DMS79 (cell line): Measurements from ENCODE around the gene LONP2.
"Not testable (repeated sequence)": the region's sequence is repeated elsewhere in the genome, so short reads cannot be mapped to it uniquely, and the experiment has no call there.

Experiments used
- DNase-seq: peaks from one replicate; lab custom pipeline; 2025; lab: John Stamatoyannopoulos, UW

The LONP2 gene

DNA sequence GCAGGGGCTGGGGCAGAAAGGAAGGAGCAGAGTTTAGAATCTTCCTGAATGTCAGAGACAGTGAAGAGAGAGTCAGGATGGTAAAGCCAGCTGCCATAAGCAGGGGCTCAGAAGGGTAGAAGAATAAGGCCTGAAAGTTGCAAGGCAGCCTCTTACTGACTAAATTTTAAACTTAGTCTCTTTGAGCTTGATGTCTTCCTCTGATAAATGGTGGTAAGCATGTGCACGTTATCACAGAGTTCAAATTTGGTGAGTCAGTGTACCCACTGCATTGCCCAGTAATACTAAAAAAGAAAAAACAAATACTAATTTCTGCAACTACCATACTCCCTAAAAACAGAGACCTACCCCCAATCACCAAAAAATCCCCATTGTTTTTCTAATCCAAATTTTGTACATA lies 96.0 kb downstream of the LONP2 start:
- no peak for DNase-seq

DNA sequence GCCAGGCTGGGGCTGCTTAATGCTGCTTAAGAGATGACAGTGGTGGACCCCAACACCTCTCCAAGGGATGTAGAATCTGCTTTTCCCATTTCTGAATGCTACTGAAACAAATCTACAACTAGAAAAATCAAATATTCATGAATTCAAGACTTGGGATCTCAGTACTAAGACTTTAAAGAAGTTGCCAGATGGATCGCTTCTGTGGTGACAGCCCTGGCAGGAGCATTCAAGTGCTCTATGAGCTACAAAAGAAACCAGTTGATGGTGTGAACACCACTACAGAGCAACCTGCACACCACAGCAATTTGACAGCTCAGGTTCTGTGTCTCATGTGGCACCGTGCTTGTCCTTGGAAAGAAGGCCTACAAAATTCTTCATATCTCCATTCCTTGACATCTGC lies 98.5 kb downstream of the LONP2 start:
- DNase-seq = no peak

DNA sequence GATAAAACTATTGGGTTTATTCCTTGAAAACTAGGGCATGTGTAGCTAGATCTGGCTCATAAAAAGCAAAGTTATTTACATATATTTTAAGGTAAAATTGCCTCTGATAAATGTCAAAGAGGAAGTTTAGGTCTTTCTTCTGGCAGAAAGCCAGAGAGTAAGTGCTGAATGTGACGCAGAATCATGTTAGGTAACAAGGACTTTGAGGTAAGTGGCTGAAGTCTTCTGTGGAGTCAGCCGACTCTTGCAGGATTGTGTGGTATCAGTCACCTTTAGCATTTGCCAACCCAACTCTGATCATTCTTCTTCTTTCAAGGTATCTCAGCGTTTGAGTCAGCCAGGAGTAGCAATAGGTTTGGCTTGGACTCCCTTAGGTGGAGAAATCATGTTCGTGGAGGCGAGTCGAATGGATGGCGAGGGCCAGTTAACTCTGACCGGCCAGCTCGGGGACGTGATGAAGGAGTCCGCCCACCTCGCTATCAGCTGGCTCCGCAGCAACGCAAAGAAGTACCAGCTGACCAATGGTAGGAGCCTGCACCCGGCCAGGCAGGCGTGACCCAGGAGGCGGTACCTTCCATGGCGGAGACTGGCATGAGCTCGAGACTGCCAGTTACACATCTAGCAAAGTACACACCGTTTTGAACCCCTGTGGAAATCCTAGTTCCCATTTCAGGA lies 103.2 kb downstream of the LONP2 start:
- DNase-seq = no peak

DNA sequence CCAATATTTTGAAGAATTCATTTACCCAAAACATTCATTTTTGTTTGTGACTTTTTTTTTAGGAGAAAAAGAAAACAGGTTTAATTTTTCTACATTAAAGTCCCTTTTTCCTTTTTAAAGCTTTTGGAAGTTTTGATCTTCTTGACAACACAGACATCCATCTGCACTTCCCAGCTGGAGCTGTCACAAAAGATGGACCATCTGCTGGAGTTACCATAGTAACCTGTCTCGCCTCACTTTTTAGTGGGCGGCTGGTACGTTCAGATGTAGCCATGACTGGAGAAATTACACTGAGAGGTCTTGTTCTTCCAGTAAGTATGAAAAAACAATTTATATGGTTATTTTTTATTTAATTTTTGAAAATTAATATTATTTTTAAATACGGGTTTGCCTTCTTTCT lies 103.9 kb downstream of the LONP2 start:
- DNase-seq = no peak

DNA sequence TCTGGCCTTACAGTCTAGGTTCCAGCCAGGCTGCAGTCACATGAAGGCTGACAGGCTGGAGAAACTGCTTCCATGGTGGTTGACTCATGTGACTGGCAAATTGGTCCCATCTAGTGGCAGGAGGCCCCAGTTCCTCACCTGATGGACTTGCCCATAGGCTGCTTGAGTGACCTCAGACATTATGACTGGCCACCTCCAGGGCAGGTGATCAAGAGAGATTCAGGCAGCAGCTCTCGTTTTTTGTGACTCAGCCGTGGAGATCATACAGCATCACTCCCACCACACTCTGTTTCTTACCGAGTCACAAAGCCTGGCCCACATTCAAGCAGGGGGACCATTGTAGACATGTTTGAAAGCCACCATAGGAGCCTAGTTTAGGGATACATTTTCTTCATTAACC lies 106.6 kb downstream of the LONP2 start:
- DNase-seq = no peak

GRCh38 chr16:48352648-48353390 lies 108.7 kb downstream of the LONP2 start:
- DNase-seq = no peak

GRCh38 chr16:48353565-48354163 lies 109.6 kb downstream of the LONP2 start:
- DNase-seq = no peak

- DNase-seq = not testable (repeated sequence)
Measured at GRCh38 chr16:48354385-48354784, 110.3 kb downstream of the LONP2 start.

GRCh38 chr16:48354877-48355855 lies 111.1 kb downstream of the LONP2 start:
- no peak for DNase-seq

DNA sequence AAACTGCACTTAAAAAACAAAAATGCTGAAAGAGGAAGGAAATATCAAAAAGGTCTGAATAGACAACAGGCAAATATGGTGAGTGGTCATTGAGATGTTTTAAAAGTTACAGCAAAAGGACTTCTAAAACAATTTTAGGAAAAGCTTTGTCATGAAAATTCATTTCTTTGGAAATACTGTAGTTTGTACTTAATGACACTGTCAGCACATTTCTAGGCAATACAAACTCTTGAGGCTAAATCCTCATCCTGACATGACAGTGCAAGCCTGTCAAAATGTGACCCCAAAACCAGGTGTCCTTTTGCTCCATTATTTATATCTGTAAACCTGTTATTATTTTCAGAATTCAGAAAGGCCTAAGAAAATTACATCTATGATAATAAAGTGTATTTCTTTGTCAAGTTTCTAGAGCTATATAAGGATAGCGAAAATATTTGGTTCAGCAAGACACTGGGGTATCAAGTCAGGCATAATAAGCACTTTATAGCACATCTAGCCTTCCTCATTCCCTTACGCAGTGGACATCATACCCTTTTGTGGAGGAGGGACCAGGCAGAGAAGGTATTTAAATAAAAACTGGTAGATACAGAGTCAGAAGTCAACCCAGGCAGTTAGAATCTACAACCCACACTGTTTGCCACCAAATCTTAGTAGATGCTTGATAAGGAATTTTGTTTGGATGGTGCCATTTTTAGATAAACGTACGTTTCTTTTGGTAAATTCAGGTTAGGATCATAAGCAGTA lies 112.7 kb downstream of the LONP2 start:
- no peak for DNase-seq

GRCh38 chr16:48358419-48358818 lies 114.3 kb downstream of the LONP2 start:
- no peak for DNase-seq

DNA sequence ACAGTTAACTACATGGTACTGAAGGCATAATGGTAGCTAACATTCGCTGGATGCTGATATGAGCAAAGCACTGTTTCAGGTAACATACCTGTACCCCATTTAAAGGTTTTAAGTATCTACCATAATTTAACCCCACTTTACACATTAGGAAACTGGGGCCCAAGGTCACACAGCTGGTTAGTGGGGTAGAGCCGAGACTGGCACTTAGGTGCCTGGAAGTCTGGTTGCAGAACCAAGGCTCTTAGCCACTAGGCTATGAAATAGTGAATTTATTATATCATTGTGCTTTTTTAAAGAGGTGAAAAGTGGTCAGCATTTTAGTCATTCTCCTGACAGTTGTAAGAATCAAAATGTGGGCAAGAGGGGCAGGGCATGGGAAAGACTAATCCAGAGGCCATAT lies 115.9 kb downstream of the LONP2 start:
- no peak for DNase-seq

DNA sequence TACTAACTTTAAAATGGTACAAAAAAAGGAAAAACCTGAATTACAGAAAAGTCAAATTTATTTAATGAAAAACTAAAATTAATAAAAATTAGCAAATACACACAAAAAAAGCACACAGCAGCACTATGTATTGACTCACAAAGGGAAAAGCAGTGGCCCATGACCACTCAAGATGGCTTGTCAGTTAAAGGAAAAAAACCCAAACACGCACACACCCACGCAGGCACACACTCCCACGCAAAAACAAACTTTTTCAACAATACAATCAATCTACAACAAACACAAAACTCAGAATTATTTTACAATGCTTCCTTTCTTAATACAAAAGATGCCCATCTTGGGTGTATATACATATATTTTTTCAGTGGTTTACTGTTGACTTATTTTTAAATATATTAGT lies 116.9 kb downstream of the LONP2 start:
- DNase-seq = no peak

DNA sequence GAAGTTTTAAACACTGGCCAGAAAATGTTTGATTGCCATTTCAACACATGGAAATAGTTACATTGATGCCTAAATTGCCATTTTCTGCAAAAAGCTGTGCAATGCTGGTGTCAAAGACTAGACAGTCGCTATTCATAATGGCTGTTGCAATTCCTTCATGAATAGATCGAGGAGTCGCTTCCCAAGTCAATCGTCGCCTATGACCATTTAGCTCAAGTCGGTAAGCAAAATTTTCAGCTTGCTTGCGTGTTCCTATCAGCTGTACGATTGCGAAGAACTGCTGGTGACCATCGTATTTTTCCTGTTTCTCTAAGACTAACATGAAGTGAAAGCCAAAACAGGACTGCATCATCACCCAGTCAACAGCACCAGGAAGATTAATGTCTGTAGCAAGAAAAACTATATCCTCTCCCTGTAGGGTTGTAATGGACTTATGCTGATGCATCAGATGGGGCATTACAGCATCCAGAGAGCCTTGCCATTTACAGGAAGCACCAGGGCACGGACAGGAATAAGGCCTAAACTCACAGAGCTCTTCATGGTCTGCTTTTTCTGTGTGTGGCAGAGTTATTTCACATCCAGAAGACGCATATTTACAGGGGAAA lies 117.5 kb downstream of the LONP2 start:
- DNase-seq = no peak

- no peak for DNase-seq
Measured at GRCh38 chr16:48365025-48365600, 121.0 kb downstream of the LONP2 start.

DNA sequence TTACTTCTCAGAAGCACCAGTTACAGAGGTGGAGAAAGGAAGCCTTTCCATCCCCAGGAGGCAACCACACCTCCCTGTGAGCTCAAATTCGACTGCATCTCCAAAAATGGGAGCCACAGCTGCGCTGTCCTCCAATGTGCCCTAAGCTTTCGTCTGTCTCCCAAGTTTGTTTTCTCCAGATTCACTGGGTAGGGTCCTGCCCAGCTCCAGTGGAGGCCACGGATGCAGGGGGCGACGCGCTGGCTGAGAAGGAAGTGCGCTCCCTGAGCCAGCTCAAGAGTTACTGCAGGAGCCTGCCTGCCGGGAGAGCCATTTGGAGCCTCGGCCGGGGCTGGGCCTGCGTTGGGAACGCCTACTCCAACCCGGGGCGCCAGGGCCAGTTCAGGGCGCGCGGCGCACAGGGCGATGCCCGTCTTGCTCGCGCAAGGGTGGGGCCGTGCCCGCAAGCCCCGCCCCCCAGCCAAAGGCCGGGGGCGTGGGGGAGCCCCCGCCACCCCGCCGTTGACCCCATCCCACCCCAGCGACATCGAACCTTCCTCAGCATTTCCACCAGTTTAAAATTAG lies 121.6 kb downstream of the LONP2 start:
- DNase-seq = peak; percentile 38

GRCh38 chr16:48366165-48367093 lies 122.3 kb downstream of the LONP2 start:
- DNase-seq = no peak

GRCh38 chr16:48367441-48368049 lies 123.4 kb downstream of the LONP2 start:
- DNase-seq = no peak

GRCh38 chr16:48369765-48370164 lies 125.7 kb downstream of the LONP2 start:
- DNase-seq = no peak
